SU-DHL-6 (cell line): ENCODE measurements around the gene SDK1.

ENCODE experiments used
- EZH2phosphoT487 ChIP-seq: fragments of 200-600 bp; sonication (generic), shearing (Covaris generic); conservative IDR thresholded peaks from 2 replicates; pipeline ENCODE4 v1.6.1; 2018; ENCODE audit warnings: mild to moderate bottlenecking, antibody characterized with exemption, low read length, moderate library complexity, mixed read lengths
- TF ChIP-seq, protein P1 (sequence below): fragments of 200-600 bp; sonication (generic); IDR thresholded peaks from one replicate; pipeline ENCODE4 v1.5.1; 2017; ENCODE audit warnings: antibody characterized with exemption, mild to moderate bottlenecking, low read length, moderate library complexity; ENCODE audit not compliant: insufficient read depth, poor library complexity, severe bottlenecking

GRCh38 chr7:3643091-3643490 is 342.0 kb downstream of the SDK1 start:
- TF ChIP-seq, protein P1, sequence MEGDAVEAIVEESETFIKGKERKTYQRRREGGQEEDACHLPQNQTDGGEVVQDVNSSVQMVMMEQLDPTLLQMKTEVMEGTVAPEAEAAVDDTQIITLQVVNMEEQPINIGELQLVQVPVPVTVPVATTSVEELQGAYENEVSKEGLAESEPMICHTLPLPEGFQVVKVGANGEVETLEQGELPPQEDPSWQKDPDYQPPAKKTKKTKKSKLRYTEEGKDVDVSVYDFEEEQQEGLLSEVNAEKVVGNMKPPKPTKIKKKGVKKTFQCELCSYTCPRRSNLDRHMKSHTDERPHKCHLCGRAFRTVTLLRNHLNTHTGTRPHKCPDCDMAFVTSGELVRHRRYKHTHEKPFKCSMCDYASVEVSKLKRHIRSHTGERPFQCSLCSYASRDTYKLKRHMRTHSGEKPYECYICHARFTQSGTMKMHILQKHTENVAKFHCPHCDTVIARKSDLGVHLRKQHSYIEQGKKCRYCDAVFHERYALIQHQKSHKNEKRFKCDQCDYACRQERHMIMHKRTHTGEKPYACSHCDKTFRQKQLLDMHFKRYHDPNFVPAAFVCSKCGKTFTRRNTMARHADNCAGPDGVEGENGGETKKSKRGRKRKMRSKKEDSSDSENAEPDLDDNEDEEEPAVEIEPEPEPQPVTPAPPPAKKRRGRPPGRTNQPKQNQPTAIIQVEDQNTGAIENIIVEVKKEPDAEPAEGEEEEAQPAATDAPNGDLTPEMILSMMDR = no peak
- no peak for TF ChIP-seq EZH2phosphoT487
